Neural progenitor cell (in vitro differentiated cells): Measurements from ENCODE around the gene EFNA5. TPM values are rescaled to one million over a fixed set of nuclear protein-coding genes. Genes with fewer than 3 reads are reported as not detected.

Source experiments
- DNase-seq: peaks from one replicate; pipeline ENCODE4 v3.0.0-alpha.2; 2016; ENCODE audit warnings: low spot score
- H2AFZ ChIP-seq: fragments of 200-600 bp; sonication (generic); replicated peaks from 2 replicates; pipeline ENCODE4 v1.6.1; 2016; ENCODE audit warnings: antibody characterized with exemption
- H3F3A ChIP-seq: fragments of 200-600 bp; sonication (generic); 2 replicates; pipeline ENCODE4 v1.6.1; 2016; ENCODE audit warnings: antibody characterized with exemption, low read depth
- H3K27ac ChIP-seq: fragments of 200-600 bp; sonication (generic); 2 replicates; pipeline ENCODE4 v1.5.1; 2016; ENCODE audit warnings: mild to moderate bottlenecking
- H3K27me3 ChIP-seq: fragments of 200-600 bp; sonication (generic); 2 replicates; pipeline ENCODE4 v1.6.1; 2016; ENCODE audit warnings: mild to moderate bottlenecking, moderate library complexity
- H3K36me3 ChIP-seq: fragments of 200-600 bp; sonication (generic); 2 replicates; pipeline ENCODE4 v1.5.1; 2016
- H3K4me1 ChIP-seq: fragments of 200-600 bp; sonication (generic); 2 replicates; pipeline ENCODE4 v1.6.1; 2016; ENCODE audit warnings: mixed run types
- H3K4me2 ChIP-seq: fragments of 200-600 bp; sonication (generic); 2 replicates; pipeline ENCODE4 v1.6.1; 2016
- H3K4me3 ChIP-seq: fragments of 200-600 bp; sonication (generic); 2 replicates; pipeline ENCODE4 v1.5.1; 2016
- H3K79me2 ChIP-seq: fragments of 200-600 bp; sonication (generic); 2 replicates; pipeline ENCODE4 v1.6.1; 2016; ENCODE audit warnings: low read depth
- H3K9ac ChIP-seq: fragments of 200-600 bp; sonication (generic); 2 replicates; pipeline ENCODE4 v1.6.1; 2016
- H3K9me3 ChIP-seq: fragments of 200-600 bp; sonication (generic); 2 replicates; pipeline ENCODE4 v1.5.1; 2016; ENCODE audit warnings: low read depth
- H4K20me1 ChIP-seq: fragments of 200-600 bp; sonication (generic); 2 replicates; pipeline ENCODE4 v1.6.1; 2016; ENCODE audit warnings: low read depth
- H3K27ac Mint-ChIP-seq: 3 replicates; pipeline ENCODE4 v1.8.0; 2021; ENCODE audit warnings: mixed read lengths
- H3K27me3 Mint-ChIP-seq: 2 replicates; pipeline ENCODE4 v1.8.0; 2022; ENCODE audit warnings: low read depth, mild to moderate bottlenecking, inconsistent platforms, moderate library complexity, mixed read lengths; ENCODE audit not compliant: insufficient read depth
- H3K36me3 Mint-ChIP-seq: 3 replicates; pipeline ENCODE4 v1.8.0; 2021; ENCODE audit warnings: mixed read lengths
- H3K4me1 Mint-ChIP-seq: 3 replicates; pipeline ENCODE4 v1.8.0; 2021; ENCODE audit warnings: mixed read lengths
- H3K4me3 Mint-ChIP-seq: 3 replicates; pipeline ENCODE4 v1.8.0; 2021; ENCODE audit warnings: mild to moderate bottlenecking, moderate library complexity, mixed read lengths
- H3K9me3 Mint-ChIP-seq: 3 replicates; pipeline ENCODE4 v1.8.0; 2020; ENCODE audit warnings: mixed read lengths
- CTCF ChIP-seq: fragments of 200-600 bp; sonication (generic); IDR thresholded peaks from 2 replicates; pipeline ENCODE4 v1.5.1; 2017; ENCODE audit warnings: antibody characterized with exemption, mild to moderate bottlenecking
- EZH2 ChIP-seq: fragments of 200-600 bp; sonication (generic); IDR thresholded peaks from 2 replicates; pipeline ENCODE4 v1.6.1; 2017; ENCODE audit warnings: antibody characterized with exemption, mild to moderate bottlenecking, moderate library complexity
- EZH2phosphoT487 ChIP-seq: fragments of 200-600 bp; sonication (generic); IDR thresholded peaks from 2 replicates; pipeline ENCODE4 v1.6.1; 2017; ENCODE audit warnings: antibody characterized with exemption
- total RNA-seq: library from RNA; depleted of rRNA; stranded (reverse); fragments of >200 nt; gene quantifications from 2 replicates; pipeline ENCODE4 v1.2.3, GENCODE V29; 2015; ENCODE audit warnings: low replicate concordance

Gene EFNA5
- total RNA-seq, 1 donor from 2014 or later, result 105 TPM

- H3F3A ChIP-seq, result peaks cover 30% of the 10 kb centered on the region
- TF ChIP-seq CTCF (no peak), EZH2 (no peak), EZH2phosphoT487 (no peak)
- peaks cover 20% of the 10 kb centered on the region for H3K4me1 Mint-ChIP-seq
- no peak overlapping the region for H3K27ac Mint-ChIP-seq
- peaks cover 7% of the 10 kb centered on the region for H3K9me3 Mint-ChIP-seq
- H3K27me3 Mint-ChIP-seq, result peaks cover 3% of the 10 kb centered on the region
- H3K4me1 ChIP-seq, result peaks cover 30% of the 10 kb centered on the region
- no peak overlapping the region for H3K4me2 ChIP-seq
- H3K4me3 Mint-ChIP-seq, result no peak overlapping the region
- H3K36me3 ChIP-seq, result no peaks in the 10 kb centered on the region
- no peaks in the 10 kb centered on the region for H4K20me1 ChIP-seq
- H3K9me3 ChIP-seq, result no peaks in the 10 kb centered on the region
- H3K27me3 ChIP-seq, result no peaks in the 10 kb centered on the region
- no peak overlapping the region for H2AFZ ChIP-seq
- H3K4me3 ChIP-seq, result no peak overlapping the region
- no peak for DNase-seq
- H3K79me2 ChIP-seq, result no peaks in the 10 kb centered on the region
- H3K27ac ChIP-seq, result no peak overlapping the region
- H3K36me3 Mint-ChIP-seq, result no peaks in the 10 kb centered on the region
- H3K9ac ChIP-seq, result no peak overlapping the region
Observed at GRCh38 chr5:107698286-107698685, 27.5 kb upstream of the EFNA5 start.

GRCh38 chr5:107696498-107696897 is 25.8 kb upstream of the EFNA5 start:
- Histone ChIP-seq H3K36me3 (peaks cover 6% of the 10 kb centered on the region), H2AFZ (peak overlapping the region; percentile 40), H3F3A (peaks cover 23% of the 10 kb centered on the region), H3K4me3 (peak overlapping the region; percentile 11), H3K4me1 (peaks cover 23% of the 10 kb centered on the region), H3K9me3 (no peaks in the 10 kb centered on the region), H3K9ac (no peak overlapping the region), H3K27ac (peak overlapping the region; percentile 58), H3K4me2 (peak overlapping the region; percentile 71), H3K79me2 (no peaks in the 10 kb centered on the region), H3K27me3 (no peaks in the 10 kb centered on the region), H4K20me1 (no peaks in the 10 kb centered on the region)
- peaks cover 20% of the 10 kb centered on the region for H3K4me1 Mint-ChIP-seq
- peaks cover 3% of the 10 kb centered on the region for H3K27me3 Mint-ChIP-seq
- no peak for TF ChIP-seq EZH2
- no peak for TF ChIP-seq CTCF
- H3K9me3 Mint-ChIP-seq, result peaks cover 16% of the 10 kb centered on the region
- H3K4me3 Mint-ChIP-seq, result peak overlapping the region; percentile 69
- DNase-seq, result no peak
- H3K36me3 Mint-ChIP-seq, result no peaks in the 10 kb centered on the region
- H3K27ac Mint-ChIP-seq, result peak overlapping the region; percentile 96

GRCh38 chr5:107696080-107696479 is 25.3 kb upstream of the EFNA5 start:
- H3K27me3 ChIP-seq, result no peaks in the 10 kb centered on the region
- H3K27me3 Mint-ChIP-seq, result peaks cover 3% of the 10 kb centered on the region
- H3K4me3 ChIP-seq, result peak overlapping the region; percentile 11
- no peaks in the 10 kb centered on the region for H4K20me1 ChIP-seq
- peak overlapping the region; percentile 71 for H3K4me2 ChIP-seq
- peak overlapping the region; percentile 96 for H3K27ac Mint-ChIP-seq
- no peak overlapping the region for H3K9ac ChIP-seq
- H3K4me1 ChIP-seq, result peaks cover 23% of the 10 kb centered on the region
- no peaks in the 10 kb centered on the region for H3K36me3 Mint-ChIP-seq
- peaks cover 6% of the 10 kb centered on the region for H3K36me3 ChIP-seq
- H3K9me3 ChIP-seq, result no peaks in the 10 kb centered on the region
- DNase-seq, result peak; percentile 87
- peaks cover 20% of the 10 kb centered on the region for H3K4me1 Mint-ChIP-seq
- H3F3A ChIP-seq, result peaks cover 23% of the 10 kb centered on the region
- TF ChIP-seq CTCF (peak; percentile 19), EZH2phosphoT487 (no peak), EZH2 (no peak)
- H3K79me2 ChIP-seq, result no peaks in the 10 kb centered on the region
- peak overlapping the region; percentile 40 for H2AFZ ChIP-seq
- peaks cover 17% of the 10 kb centered on the region for H3K9me3 Mint-ChIP-seq
- H3K27ac ChIP-seq, result peak overlapping the region; percentile 58
- peak overlapping the region; percentile 69 for H3K4me3 Mint-ChIP-seq
